ENCODE results near the gene TALDO1.

The TALDO1 gene

GRCh38 chr11:791658-792534, 44.6 kb downstream of the TALDO1 start:
- H3K4me2 ChIP-seq (ENCODE audit: low read depth, low read length, poor library complexity, severe bottlenecking): no peak overlapping the region
- H3K4me1 ChIP-seq (ENCODE audit: insufficient read depth, low read length, poor library complexity, severe bottlenecking): peaks cover 14% of the 10 kb centered on the region
- TF ChIP-seq EZH2phosphoT487 (IDR thresholded peaks at IDR 0.05; ENCODE audit: borderline replicate concordance): no peak
- no peak overlapping the region for H2AFZ ChIP-seq (ENCODE audit: low read length)
- peaks cover 3% of the 10 kb centered on the region; the same call in 1 of the 2 replicates for H3F3A ChIP-seq (ENCODE audit: low read depth)
- H3K9me2 ChIP-seq (replicated peaks; ENCODE audit: low read depth, low read length): no peaks in the 10 kb centered on the region
- H3K9me3 ChIP-seq (ENCODE audit: insufficient read depth, low read depth, low read length): no peaks in the 10 kb centered on the region
- no peak overlapping the region for H3K4me3 ChIP-seq (ENCODE audit: low read length, poor library complexity, severe bottlenecking)
- no peaks in the 10 kb centered on the region for H3K36me3 ChIP-seq (ENCODE audit: insufficient read depth, low read length)
- H4K20me1 ChIP-seq (ENCODE audit: insufficient read depth, low read length, poor library complexity, severe bottlenecking): peaks cover 11% of the 10 kb centered on the region
- H3K27me3 ChIP-seq (ENCODE audit: insufficient read depth, low read length, poor library complexity, severe bottlenecking): no peaks in the 10 kb centered on the region
- no peak overlapping the region for H3K9ac ChIP-seq (ENCODE audit: low read depth, low read length, poor library complexity, severe bottlenecking)
- peaks cover 17% of the 10 kb centered on the region; the same call in 1 of the 2 replicates for H3K79me2 ChIP-seq (ENCODE audit: insufficient read depth, low read length)

GRCh38 chr11:792535-792821, 45.2 kb downstream of the TALDO1 start:
- Histone ChIP-seq H3K79me2 (ENCODE audit: insufficient read depth, low read length) (peaks cover 19% of the 10 kb centered on the region; the same call in 1 of the 2 replicates), H3K4me2 (ENCODE audit: low read depth, low read length, poor library complexity, severe bottlenecking) (no peak overlapping the region), H3K4me1 (ENCODE audit: insufficient read depth, low read length, poor library complexity, severe bottlenecking) (peaks cover 17% of the 10 kb centered on the region), H3K27me3 (ENCODE audit: insufficient read depth, low read length, poor library complexity, severe bottlenecking) (no peaks in the 10 kb centered on the region), H3K9ac (ENCODE audit: low read depth, low read length, poor library complexity, severe bottlenecking) (no peak overlapping the region), H3K4me3 (ENCODE audit: low read length, poor library complexity, severe bottlenecking) (no peak overlapping the region), H4K20me1 (ENCODE audit: insufficient read depth, low read length, poor library complexity, severe bottlenecking) (peaks cover 14% of the 10 kb centered on the region), H3K9me3 (ENCODE audit: insufficient read depth, low read depth, low read length) (no peaks in the 10 kb centered on the region), H2AFZ (ENCODE audit: low read length) (no peak overlapping the region), H3F3A (ENCODE audit: low read depth) (peaks cover 3% of the 10 kb centered on the region; the same call in 1 of the 2 replicates), H3K9me2 (replicated peaks; ENCODE audit: low read depth, low read length) (no peaks in the 10 kb centered on the region), H3K36me3 (ENCODE audit: insufficient read depth, low read length) (no peaks in the 10 kb centered on the region)
- TF ChIP-seq CTCF (conservative IDR thresholded peaks at IDR 0.05; ENCODE audit: low read length) (no peak), EZH2phosphoT487 (IDR thresholded peaks at IDR 0.05; ENCODE audit: borderline replicate concordance) (no peak)

- Histone ChIP-seq H3F3A (ENCODE audit: low read depth) (peaks cover 3% of the 10 kb centered on the region; the same call in 1 of the 2 replicates), H3K27me3 (ENCODE audit: insufficient read depth, low read length, poor library complexity, severe bottlenecking) (no peaks in the 10 kb centered on the region), H3K9me2 (replicated peaks; ENCODE audit: low read depth, low read length) (no peaks in the 10 kb centered on the region), H2AFZ (ENCODE audit: low read length) (no peak overlapping the region), H3K4me2 (ENCODE audit: low read depth, low read length, poor library complexity, severe bottlenecking) (no peak overlapping the region), H3K9ac (ENCODE audit: low read depth, low read length, poor library complexity, severe bottlenecking) (no peak overlapping the region), H4K20me1 (ENCODE audit: insufficient read depth, low read length, poor library complexity, severe bottlenecking) (peaks cover 14% of the 10 kb centered on the region), H3K4me1 (ENCODE audit: insufficient read depth, low read length, poor library complexity, severe bottlenecking) (peaks cover 17% of the 10 kb centered on the region), H3K9me3 (ENCODE audit: insufficient read depth, low read depth, low read length) (no peaks in the 10 kb centered on the region), H3K79me2 (ENCODE audit: insufficient read depth, low read length) (peaks cover 19% of the 10 kb centered on the region; the same call in 1 of the 2 replicates), H3K36me3 (ENCODE audit: insufficient read depth, low read length) (no peaks in the 10 kb centered on the region), H3K4me3 (ENCODE audit: low read length, poor library complexity, severe bottlenecking) (no peak overlapping the region)
- TF ChIP-seq EZH2phosphoT487 (IDR thresholded peaks at IDR 0.05; ENCODE audit: borderline replicate concordance): no peak
- no peak for TF ChIP-seq CTCF (conservative IDR thresholded peaks at IDR 0.05; ENCODE audit: low read length)
Measured at GRCh38 chr11:792873-793272, 45.6 kb downstream of the TALDO1 start.

Measured in Loucy (cell line).